Stimulated activated CD8-positive, alpha-beta memory T cell treated with anti-CD3 and anti-CD28 coated beads, Interleukin-12 subunit alpha, Interleukin-12 subunit beta, amount 100 ng/mL, for 24 hours (primary cell): ENCODE results near the gene PMAIP1.
"Not testable (repeated sequence)": the region's sequence is repeated elsewhere in the genome, so short reads cannot be mapped to it uniquely, and the experiment has no call there.

Experiments
- DNase-seq: peaks from one replicate; pipeline ENCODE4 v3.0.0-alpha.2; 2020; ENCODE audit errors: extremely low read depth

The PMAIP1 gene

GRCh38 chr18:59899298-59900221 lies at the start of gene PMAIP1:
Gene PMAIP1 (plus strand): TSS chr18:59899996. CDS start chr18:59900178, 182 bp downstream.
- DNase-seq = peak; percentile 61

- no peak for DNase-seq
Observed at GRCh38 chr18:59851784-59852399, 47.9 kb upstream of the PMAIP1 start.

- DNase-seq = no peak
Observed at GRCh38 chr18:59852548-59852947, 47.2 kb upstream of the PMAIP1 start.

GRCh38 chr18:59853380-59853779 lies 46.4 kb upstream of the PMAIP1 start:
- no peak for DNase-seq

- DNase-seq = not testable (repeated sequence)
Observed at GRCh38 chr18:59853988-59854387, 45.8 kb upstream of the PMAIP1 start.

- DNase-seq = no peak
Observed at GRCh38 chr18:59861009-59861408, 38.8 kb upstream of the PMAIP1 start.

- DNase-seq = no peak
Observed at GRCh38 chr18:59861963-59862819, 37.6 kb upstream of the PMAIP1 start.

- no peak for DNase-seq
Observed at GRCh38 chr18:59865241-59865986, 34.4 kb upstream of the PMAIP1 start.

GRCh38 chr18:59866551-59867269 lies 33.1 kb upstream of the PMAIP1 start:
- DNase-seq = no peak

GRCh38 chr18:59867337-59868104 lies 32.3 kb upstream of the PMAIP1 start:
- DNase-seq = no peak

- no peak for DNase-seq
Observed at GRCh38 chr18:59870623-59871130, 29.1 kb upstream of the PMAIP1 start.

GRCh38 chr18:59871711-59872362 lies 28.0 kb upstream of the PMAIP1 start:
- DNase-seq = no peak

- DNase-seq = no peak
Observed at GRCh38 chr18:59873641-59874040, 26.2 kb upstream of the PMAIP1 start.

- no peak for DNase-seq
Observed at GRCh38 chr18:59874166-59874565, 25.6 kb upstream of the PMAIP1 start.

GRCh38 chr18:59876310-59876626 lies 23.5 kb upstream of the PMAIP1 start:
- no peak for DNase-seq

- no peak for DNase-seq
Observed at GRCh38 chr18:59877361-59877760, 22.4 kb upstream of the PMAIP1 start.

GRCh38 chr18:59878644-59879043 lies 21.2 kb upstream of the PMAIP1 start:
- no peak for DNase-seq

- no peak for DNase-seq
Observed at GRCh38 chr18:59881728-59882656, 17.8 kb upstream of the PMAIP1 start.
